Measurements from ENCODE around the gene PLIN4.

PLIN4 gene

GRCh38 chr19:4501691-4502090, 16.6 kb downstream of the PLIN4 start:
- Mint-ChIP-seq H3K36me3 (peaks cover 51 to 56% of the 10 kb centered on the region in 2 donors), H3K9me3 (peaks cover 0 to 1% of the 10 kb centered on the region in 2 donors), H3K4me3 (no peak overlapping the region), H3K27ac (no peak overlapping the region), H3K4me1 (peaks cover 2 to 12% of the 10 kb centered on the region in 2 donors), H3K27me3 (no peaks in the 10 kb centered on the region)
- ATAC-seq (replicated peaks) (no peak), DNase-seq (no peak)

GRCh38 chr19:4500841-4501591, 17.3 kb downstream of the PLIN4 start:
- peaks cover 0 to 1% of the 10 kb centered on the region in 2 donors for H3K9me3 Mint-ChIP-seq
- peaks cover 0 to 12% of the 10 kb centered on the region in 2 donors for H3K4me1 Mint-ChIP-seq
- H3K4me3 Mint-ChIP-seq = no peak overlapping the region
- H3K27ac Mint-ChIP-seq = no peak overlapping the region
- no peak for ATAC-seq (replicated peaks)
- no peaks in the 10 kb centered on the region for H3K27me3 Mint-ChIP-seq
- DNase-seq = no peak
- H3K36me3 Mint-ChIP-seq = peaks cover 44 to 50% of the 10 kb centered on the region in 2 donors

- Mint-ChIP-seq H3K4me1 (peaks cover 0 to 4% of the 10 kb centered on the region in 2 donors), H3K4me3 (no peak overlapping the region)
- no peak for ATAC-seq (replicated peaks)
Measured at GRCh38 chr19:4499855-4500254, 18.4 kb downstream of the PLIN4 start.

GRCh38 chr19:4499318-4499717, 19.0 kb downstream of the PLIN4 start:
- H3K9me3 Mint-ChIP-seq = no peaks in the 10 kb centered on the region
- H3K27ac Mint-ChIP-seq = no peak overlapping the region

More at GRCh38 chr19:4499855-4500254, 18.4 kb downstream of the PLIN4 start:
- peaks cover 33 to 47% of the 10 kb centered on the region in 2 donors for H3K36me3 Mint-ChIP-seq
- DNase-seq = no peak
- H3K9me3 Mint-ChIP-seq = no peaks in the 10 kb centered on the region
- no peaks in the 10 kb centered on the region for H3K27me3 Mint-ChIP-seq
- peak overlapping the region; percentile 47 for H3K27ac Mint-ChIP-seq

GRCh38 chr19:4498694-4499093, 19.6 kb downstream of the PLIN4 start:
- H3K4me1 Mint-ChIP-seq = no peaks in the 10 kb centered on the region
- peaks cover 28 to 42% of the 10 kb centered on the region in 2 donors for H3K36me3 Mint-ChIP-seq
- DNase-seq (no peak), ATAC-seq (replicated peaks) (no peak)
- no peak overlapping the region for H3K27ac Mint-ChIP-seq
- no peaks in the 10 kb centered on the region for H3K27me3 Mint-ChIP-seq
- no peak overlapping the region for H3K4me3 Mint-ChIP-seq
- H3K9me3 Mint-ChIP-seq = no peaks in the 10 kb centered on the region

More at GRCh38 chr19:4499318-4499717, 19.0 kb downstream of the PLIN4 start:
- no peaks in the 10 kb centered on the region for H3K4me1 Mint-ChIP-seq
- peaks cover 31 to 47% of the 10 kb centered on the region in 2 donors for H3K36me3 Mint-ChIP-seq
- DNase-seq = no peak
- no peak overlapping the region for H3K4me3 Mint-ChIP-seq
- ATAC-seq (replicated peaks) = no peak
- H3K27me3 Mint-ChIP-seq = no peaks in the 10 kb centered on the region

- Mint-ChIP-seq H3K27ac (no peak overlapping the region), H3K36me3 (peaks cover 31 to 42% of the 10 kb centered on the region in 2 donors), H3K4me3 (no peak overlapping the region), H3K9me3 (no peaks in the 10 kb centered on the region), H3K4me1 (no peaks in the 10 kb centered on the region), H3K27me3 (no peaks in the 10 kb centered on the region)
- DNase-seq (no peak), ATAC-seq (replicated peaks) (no peak)
Measured at GRCh38 chr19:4497770-4498389, 20.4 kb downstream of the PLIN4 start.

- Mint-ChIP-seq H3K4me3 (no peak overlapping the region), H3K27me3 (no peaks in the 10 kb centered on the region), H3K9me3 (no peaks in the 10 kb centered on the region), H3K4me1 (no peaks in the 10 kb centered on the region), H3K36me3 (peaks cover 27 to 39% of the 10 kb centered on the region in 2 donors), H3K27ac (no peak overlapping the region)
- DNase-seq (no peak), ATAC-seq (replicated peaks) (no peak)
Measured at GRCh38 chr19:4496304-4496703, 22.0 kb downstream of the PLIN4 start.

GRCh38 chr19:4495471-4495870, 22.8 kb downstream of the PLIN4 start:
- no peak for DNase-seq
- no peaks in the 10 kb centered on the region for H3K9me3 Mint-ChIP-seq
- peak in 1 of 2 donors; percentile 38 for ATAC-seq (replicated peaks)
- H3K27ac Mint-ChIP-seq = no peak overlapping the region
- H3K4me3 Mint-ChIP-seq = no peak overlapping the region
- H3K4me1 Mint-ChIP-seq = no peaks in the 10 kb centered on the region
- peaks cover 26 to 37% of the 10 kb centered on the region in 2 donors for H3K36me3 Mint-ChIP-seq
- H3K27me3 Mint-ChIP-seq = no peaks in the 10 kb centered on the region

GRCh38 chr19:4494691-4495064, 23.6 kb downstream of the PLIN4 start:
- Mint-ChIP-seq H3K27ac (no peak overlapping the region), H3K27me3 (no peaks in the 10 kb centered on the region), H3K36me3 (peaks cover 27 to 37% of the 10 kb centered on the region in 2 donors), H3K4me1 (no peaks in the 10 kb centered on the region), H3K9me3 (no peaks in the 10 kb centered on the region), H3K4me3 (no peak overlapping the region)
- no peak for DNase-seq
- no peak for ATAC-seq (replicated peaks)

GRCh38 chr19:4493929-4494690, 24.2 kb downstream of the PLIN4 start:
- no peak overlapping the region for H3K27ac Mint-ChIP-seq
- H3K9me3 Mint-ChIP-seq = no peaks in the 10 kb centered on the region
- no peak for DNase-seq
- H3K36me3 Mint-ChIP-seq = peaks cover 29 to 32% of the 10 kb centered on the region in 2 donors
- no peak for ATAC-seq (replicated peaks)
- H3K4me3 Mint-ChIP-seq = no peak overlapping the region
- H3K4me1 Mint-ChIP-seq = no peaks in the 10 kb centered on the region
- no peaks in the 10 kb centered on the region for H3K27me3 Mint-ChIP-seq

GRCh38 chr19:4493104-4493928, 25.0 kb downstream of the PLIN4 start:
- Mint-ChIP-seq H3K9me3 (no peaks in the 10 kb centered on the region), H3K36me3 (peaks cover 27 to 35% of the 10 kb centered on the region in 2 donors), H3K27me3 (no peaks in the 10 kb centered on the region)

GRCh38 chr19:4492337-4493103, 25.8 kb downstream of the PLIN4 start:
- DNase-seq = no peak
- ATAC-seq (replicated peaks) = no peak
- Mint-ChIP-seq H3K9me3 (no peaks in the 10 kb centered on the region), H3K4me1 (no peaks in the 10 kb centered on the region), H3K27me3 (no peaks in the 10 kb centered on the region), H3K4me3 (no peak overlapping the region), H3K36me3 (peaks cover 23 to 29% of the 10 kb centered on the region in 2 donors), H3K27ac (no peak overlapping the region)

More at GRCh38 chr19:4493104-4493928, 25.0 kb downstream of the PLIN4 start:
- ATAC-seq (replicated peaks) (peak in 1 of 2 donors; percentile 51), DNase-seq (no peak)
- no peaks in the 10 kb centered on the region for H3K4me1 Mint-ChIP-seq
- no peak overlapping the region for H3K4me3 Mint-ChIP-seq
- H3K27ac Mint-ChIP-seq = no peak overlapping the region

GRCh38 chr19:4491446-4491845, 26.8 kb downstream of the PLIN4 start:
- Mint-ChIP-seq H3K27me3 (no peaks in the 10 kb centered on the region), H3K36me3 (peaks cover 29 to 37% of the 10 kb centered on the region in 2 donors), H3K4me3 (no peak overlapping the region), H3K4me1 (no peaks in the 10 kb centered on the region), H3K9me3 (no peaks in the 10 kb centered on the region), H3K27ac (no peak overlapping the region)
- ATAC-seq (replicated peaks) (no peak), DNase-seq (no peak)
